WTC11 (cell line): ENCODE results near the gene ATP2B2. TPM values are rescaled to one million over a fixed set of nuclear protein-coding genes. Genes with fewer than 3 reads are reported as not detected.

Experiments
- microRNA-seq: library from miRNA; unstranded; fragments of <30 nt; microRNA quantifications from one replicate; pipeline ENCODE4 v1.2.0, GENCODE V29; 2022; ENCODE audit warnings: borderline number of aligned reads
- total RNA-seq: library from RNA; stranded (reverse); gene quantifications from 3 replicates; pipeline ENCODE4 v1.2.3, GENCODE V29; 2021

Gene ATP2B2
- total RNA-seq, 1 experiment from 2014 or later = 0.48 TPM

Small RNA genes within 50 kb of the gene (microRNA-seq; reads per million reads assigned to microRNA genes)
- gene MIR378B (not detected), gene MIR885 (1.0 reads per million)

Other genes starting within 250 kb of the ATP2B2 start
- 0.34 to 0.35 TPM in 2 of 3 replicates, not detected in the other for gene GHRL, start 212.6 kb downstream of the ATP2B2 start, total RNA-seq
- 121 to 139 TPM (median 132 TPM) in 3 replicates for gene SEC13, start 184.5 kb downstream of the ATP2B2 start, total RNA-seq